GM12878 (cell line): ENCODE data around the gene LRIT2. TPM values are rescaled to one million over a fixed set of nuclear protein-coding genes. Genes with fewer than 3 reads are reported as not detected.
A peak's percentile ranks its signal among the peaks of the same experiment; 100 is the strongest.

ENCODE experiments used
- CHD4 ChIP-seq: fragments of 200-600 bp; sonication (generic); IDR thresholded peaks from 2 replicates; pipeline ENCODE4 v1.6.1; 2016; ENCODE audit warnings: mild to moderate bottlenecking
- CTCF ChIP-seq, 3 experiments: IDR thresholded peaks in 2 of 3; conservative IDR thresholded peaks in 1 of 3; 2 replicates each; pipeline ENCODE4 v1.5.1; 2011; ENCODE audit warnings: low read depth in 3 of 3, low read length in 3 of 3, mild to moderate bottlenecking in 3 of 3, control low read depth in 2 of 3, moderate library complexity in 2 of 3, inconsistent platforms in 1 of 3, mixed read lengths in 1 of 3; ENCODE audit not compliant: control insufficient read depth in 2 of 3, insufficient read depth in 1 of 3; ENCODE audit errors: extremely low read depth in 1 of 3
- DPF2 ChIP-seq: fragments of 450-650 bp; IDR thresholded peaks from 2 replicates; pipeline ENCODE4 v1.6.1; 2017; ENCODE audit warnings: mild to moderate bottlenecking
- GABPA ChIP-seq: IDR thresholded peaks from 2 replicates; pipeline ENCODE4 v1.6.1; 2014; ENCODE audit warnings: antibody characterized with exemption, low read depth, mild to moderate bottlenecking, inconsistent platforms
- MEF2A ChIP-seq: IDR thresholded peaks from 2 replicates; pipeline ENCODE4 v1.6.1; 2011; ENCODE audit warnings: low read depth, mild to moderate bottlenecking, low read length, moderate library complexity; ENCODE audit not compliant: insufficient read depth
- NFYB ChIP-seq: IDR thresholded peaks from 2 replicates; pipeline ENCODE4 v1.6.1; 2011; ENCODE audit warnings: low read depth, mild to moderate bottlenecking, low read length, improper control_type of control experiment, moderate library complexity; ENCODE audit not compliant: insufficient read depth
- PML ChIP-seq: IDR thresholded peaks from 2 replicates; pipeline ENCODE4 v1.6.1; 2012; ENCODE audit warnings: low read length, inconsistent platforms
- POLR2A ChIP-seq: IDR thresholded peaks from 2 replicates; pipeline ENCODE4 v1.6.1; 2011; ENCODE audit warnings: low read depth, mild to moderate bottlenecking, low read length
- POU2F2 ChIP-seq: IDR thresholded peaks from 3 replicates; pipeline ENCODE4 v1.6.1; 2011; ENCODE audit warnings: low read depth, mild to moderate bottlenecking, low read length, borderline replicate concordance
- PRDM15 ChIP-seq: fragments of 450-650 bp; formaldehyde crosslinking; IDR thresholded peaks from 2 replicates; pipeline ENCODE4 v1.4.0; 2020; ENCODE audit warnings: mild to moderate bottlenecking, moderate library complexity
- RAD21 ChIP-seq: IDR thresholded peaks from 2 replicates; pipeline ENCODE4 v1.6.1; 2011; ENCODE audit warnings: mild to moderate bottlenecking, low read depth, low read length, moderate library complexity; ENCODE audit not compliant: insufficient read depth
- RBBP5 ChIP-seq: fragments of 200-600 bp; sonication (generic); conservative IDR thresholded peaks from 2 replicates; pipeline ENCODE4 v1.6.1; 2016
- RFX5 ChIP-seq: IDR thresholded peaks from 2 replicates; pipeline ENCODE4 v1.6.1; 2011; ENCODE audit warnings: low read depth, low read length, improper control_type of control experiment
- TCF3 ChIP-seq: IDR thresholded peaks from 2 replicates; pipeline ENCODE4 v1.6.1; 2012; ENCODE audit warnings: low read depth, mild to moderate bottlenecking, low read length, borderline replicate concordance; ENCODE audit not compliant: insufficient read depth
- polyA plus RNA-seq, 11 experiments: library from polyadenylated mRNA; depleted of rRNA in 4 of 11; unstranded in 6 of 11; stranded (reverse) in 5 of 11; fragments of >200 nt; fragmentation: Nextera tagmentation in 4 of 11; fragmentation: Illumina TruSeq in 1 of 11; extraction: Ambion mirVana in 4 of 11; extraction: Trizol in 1 of 11; gene quantifications; 1 replicate in 1 of 11; 2 replicates in 10 of 11; pipeline versions ENCODE4 v1.2.1 to v1.2.3, GENCODE V29; 2011 to 2016; ENCODE audit warnings: inconsistent platforms in 2 of 11, missing spikeins in 2 of 11, low read depth in 1 of 11
- total RNA-seq, 4 experiments: library from RNA; depleted of rRNA in 3 of 4; stranded (reverse); fragments of >200 nt in 3 of 4; fragmentation: Illumina TruSeq in 1 of 4; extraction: Trizol in 1 of 4; gene quantifications; 2 replicates each; pipeline versions ENCODE4 v1.2.1 to v1.2.3, GENCODE V29; 2013 to 2021
- TF ChIP-seq, protein P1 (sequence below): fragments of 450-650 bp; IDR thresholded peaks from 2 replicates; pipeline ENCODE4 v1.6.1; 2017; ENCODE audit warnings: mild to moderate bottlenecking, moderate library complexity
- TF ChIP-seq, protein P2 (sequence below): fragments of 150-350 bp; IDR thresholded peaks from 2 replicates; pipeline ENCODE4 v1.6.1; 2014; ENCODE audit warnings: mild to moderate bottlenecking, low read depth, low read length
- TF ChIP-seq, protein P3 (sequence below): fragments of 450-650 bp; IDR thresholded peaks from 2 replicates; pipeline ENCODE4 v1.6.1; 2017; ENCODE audit warnings: borderline replicate concordance

Gene LRIT2
- total and polyA plus RNA-seq, 10 of the 15 experiments (the other 5 are each of a cell fraction or from before 2014, with no cell fraction given) = not detected

GRCh38 chr10:84205049-84205852 lies 20.1 kb downstream of the LRIT2 start (continued):
- TF ChIP-seq, protein P1, sequence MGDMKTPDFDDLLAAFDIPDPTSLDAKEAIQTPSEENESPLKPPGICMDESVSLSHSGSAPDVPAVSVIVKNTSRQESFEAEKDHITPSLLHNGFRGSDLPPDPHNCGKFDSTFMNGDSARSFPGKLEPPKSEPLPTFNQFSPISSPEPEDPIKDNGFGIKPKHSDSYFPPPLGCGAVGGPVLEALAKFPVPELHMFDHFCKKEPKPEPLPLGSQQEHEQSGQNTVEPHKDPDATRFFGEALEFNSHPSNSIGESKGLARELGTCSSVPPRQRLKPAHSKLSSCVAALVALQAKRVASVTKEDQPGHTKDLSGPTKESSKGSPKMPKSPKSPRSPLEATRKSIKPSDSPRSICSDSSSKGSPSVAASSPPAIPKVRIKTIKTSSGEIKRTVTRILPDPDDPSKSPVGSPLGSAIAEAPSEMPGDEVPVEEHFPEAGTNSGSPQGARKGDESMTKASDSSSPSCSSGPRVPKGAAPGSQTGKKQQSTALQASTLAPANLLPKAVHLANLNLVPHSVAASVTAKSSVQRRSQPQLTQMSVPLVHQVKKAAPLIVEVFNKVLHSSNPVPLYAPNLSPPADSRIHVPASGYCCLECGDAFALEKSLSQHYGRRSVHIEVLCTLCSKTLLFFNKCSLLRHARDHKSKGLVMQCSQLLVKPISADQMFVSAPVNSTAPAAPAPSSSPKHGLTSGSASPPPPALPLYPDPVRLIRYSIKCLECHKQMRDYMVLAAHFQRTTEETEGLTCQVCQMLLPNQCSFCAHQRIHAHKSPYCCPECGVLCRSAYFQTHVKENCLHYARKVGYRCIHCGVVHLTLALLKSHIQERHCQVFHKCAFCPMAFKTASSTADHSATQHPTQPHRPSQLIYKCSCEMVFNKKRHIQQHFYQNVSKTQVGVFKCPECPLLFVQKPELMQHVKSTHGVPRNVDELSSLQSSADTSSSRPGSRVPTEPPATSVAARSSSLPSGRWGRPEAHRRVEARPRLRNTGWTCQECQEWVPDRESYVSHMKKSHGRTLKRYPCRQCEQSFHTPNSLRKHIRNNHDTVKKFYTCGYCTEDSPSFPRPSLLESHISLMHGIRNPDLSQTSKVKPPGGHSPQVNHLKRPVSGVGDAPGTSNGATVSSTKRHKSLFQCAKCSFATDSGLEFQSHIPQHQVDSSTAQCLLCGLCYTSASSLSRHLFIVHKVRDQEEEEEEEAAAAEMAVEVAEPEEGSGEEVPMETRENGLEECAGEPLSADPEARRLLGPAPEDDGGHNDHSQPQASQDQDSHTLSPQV = no peak
- TF ChIP-seq, protein P2, sequence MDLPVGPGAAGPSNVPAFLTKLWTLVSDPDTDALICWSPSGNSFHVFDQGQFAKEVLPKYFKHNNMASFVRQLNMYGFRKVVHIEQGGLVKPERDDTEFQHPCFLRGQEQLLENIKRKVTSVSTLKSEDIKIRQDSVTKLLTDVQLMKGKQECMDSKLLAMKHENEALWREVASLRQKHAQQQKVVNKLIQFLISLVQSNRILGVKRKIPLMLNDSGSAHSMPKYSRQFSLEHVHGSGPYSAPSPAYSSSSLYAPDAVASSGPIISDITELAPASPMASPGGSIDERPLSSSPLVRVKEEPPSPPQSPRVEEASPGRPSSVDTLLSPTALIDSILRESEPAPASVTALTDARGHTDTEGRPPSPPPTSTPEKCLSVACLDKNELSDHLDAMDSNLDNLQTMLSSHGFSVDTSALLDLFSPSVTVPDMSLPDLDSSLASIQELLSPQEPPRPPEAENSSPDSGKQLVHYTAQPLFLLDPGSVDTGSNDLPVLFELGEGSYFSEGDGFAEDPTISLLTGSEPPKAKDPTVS = no peak
- no peak for TF ChIP-seq DPF2
- TF ChIP-seq TCF3 = no peak
- TF ChIP-seq CHD4 = no peak
- TF ChIP-seq PML = no peak
- peak; percentile 94 for TF ChIP-seq RAD21
- TF ChIP-seq CTCF (IDR thresholded peaks at IDR 0.05 in 2 of 3, conservative IDR thresholded peaks at IDR 0.05 in 1 of 3; ENCODE audit: control insufficient read depth in 2 of 3, extremely low read depth in 1 of 3, insufficient read depth in 1 of 3, low read depth in 3 of 3, low read length in 3 of 3) = peak; percentile 96 to 99 (median 98); a peak in 5 of 6 replicates
- no peak for TF ChIP-seq RFX5
- TF ChIP-seq, protein P3, sequence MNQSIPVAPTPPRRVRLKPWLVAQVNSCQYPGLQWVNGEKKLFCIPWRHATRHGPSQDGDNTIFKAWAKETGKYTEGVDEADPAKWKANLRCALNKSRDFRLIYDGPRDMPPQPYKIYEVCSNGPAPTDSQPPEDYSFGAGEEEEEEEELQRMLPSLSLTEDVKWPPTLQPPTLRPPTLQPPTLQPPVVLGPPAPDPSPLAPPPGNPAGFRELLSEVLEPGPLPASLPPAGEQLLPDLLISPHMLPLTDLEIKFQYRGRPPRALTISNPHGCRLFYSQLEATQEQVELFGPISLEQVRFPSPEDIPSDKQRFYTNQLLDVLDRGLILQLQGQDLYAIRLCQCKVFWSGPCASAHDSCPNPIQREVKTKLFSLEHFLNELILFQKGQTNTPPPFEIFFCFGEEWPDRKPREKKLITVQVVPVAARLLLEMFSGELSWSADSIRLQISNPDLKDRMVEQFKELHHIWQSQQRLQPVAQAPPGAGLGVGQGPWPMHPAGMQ = no peak
- TF ChIP-seq NFYB = no peak
- TF ChIP-seq RBBP5 = no peak
- no peak for TF ChIP-seq POLR2A
- no peak for TF ChIP-seq GABPA
- TF ChIP-seq PRDM15 (CRISPR knock-in tag) = no peak
- no peak for TF ChIP-seq MEF2A
- TF ChIP-seq POU2F2 = no peak
